HepG2 (cell line): ENCODE measurements around the gene LCE6A. TPM values are rescaled to one million over a fixed set of nuclear protein-coding genes. Genes with fewer than 3 reads are reported as not detected.

Experiments used
- ATAC-seq: fragments of 200-7000 bp; cut with Tn5 transposase; 3 replicates; pipeline ENCODE4 v1.9.1; 2020; ENCODE audit warnings: mild to moderate bottlenecking, moderate library complexity
- BruUV-seq: library from RNA; stranded (reverse); fragments of 400-500 nt; replicated peaks from 2 replicates; lab custom pipeline; 2021; lab: Mats Ljungman, UMichigan
- CTCF ChIA-PET: fragments of 300-600 bp; formaldehyde crosslinking; extraction: SDS; loops from one replicate; lab custom pipeline; 2021; ENCODE audit warnings: low total read pairs, inconsistent platforms, low intra/inter-chr PET ratio; lab: Yijun Ruan, JAX
- POLR2A ChIA-PET: fragments of 350-600 bp; sonication (Branson Sonifier 250); formaldehyde crosslinking; loops from one replicate; lab custom pipeline; 2020; ENCODE audit warnings: antibody characterized with exemption, inconsistent platforms; lab: Yijun Ruan, JAX
- DNase-seq: peaks from one replicate; pipeline ENCODE4 v3.0.0-alpha.2; 2015; ENCODE audit warnings: low spot score
- FAIRE-seq: peaks from 3 replicates; lab custom pipeline; 2011; peaks lifted over from hg19 to GRCh38; lab: Jason Lieb, UNC
- H2AFZ ChIP-seq: one replicate; pipeline ENCODE4 v1.6.1; 2011; ENCODE audit warnings: low read length, inconsistent platforms
- H3K27ac ChIP-seq: fragments of 300-600 bp; 3 replicates; pipeline ENCODE4 v1.8.0; 2011; ENCODE audit warnings: mixed run types, mild to moderate bottlenecking, mixed read lengths, low read length, inconsistent platforms; ENCODE audit not compliant: insufficient read depth; ENCODE audit errors: extremely low read length
- H3K27me3 ChIP-seq, 2 experiments: fragments of 200-600 bp in 1 of 2; 2 replicates in 1 of 2; 3 replicates in 1 of 2; pipeline versions ENCODE4 v1.6.0 to v1.8.0; 2011; ENCODE audit warnings: low read length in 2 of 2, mild to moderate bottlenecking in 2 of 2, moderate library complexity in 2 of 2, inconsistent platforms in 1 of 2; ENCODE audit not compliant: insufficient read depth in 2 of 2, control insufficient read depth in 1 of 2
- H3K36me3 ChIP-seq, 2 experiments: fragments of 200-600 bp in 1 of 2; replicated peaks in 1 of 2; 2 replicates in 1 of 2; 3 replicates in 1 of 2; pipeline versions ENCODE4 v1.5.1 to v1.8.0; 2011; ENCODE audit warnings: low read length in 2 of 2, inconsistent platforms in 1 of 2; ENCODE audit not compliant: insufficient read depth in 2 of 2, control insufficient read depth in 1 of 2
- H3K4me1 ChIP-seq: 2 replicates; pipeline ENCODE4 v1.5.1; 2012; ENCODE audit warnings: low read length, inconsistent platforms; ENCODE audit not compliant: insufficient read depth
- H3K4me2 ChIP-seq: 2 replicates; pipeline ENCODE4 v1.6.0; 2011; ENCODE audit warnings: low read depth, low read length, inconsistent platforms
- H3K4me3 ChIP-seq, 3 experiments: fragments of 200-600 bp in 1 of 3; sonication (generic), shearing (Covaris generic) in 1 of 3; replicated peaks in 1 of 3; 2 replicates each; pipeline ENCODE4 v1.5.1; 2011 to 2016; ENCODE audit warnings: low read length in 3 of 3, inconsistent platforms in 2 of 3, low read depth in 2 of 3, mild to moderate bottlenecking in 2 of 3, control low read depth in 1 of 3, mixed read lengths in 1 of 3; ENCODE audit not compliant: insufficient read depth in 1 of 3
- H3K79me2 ChIP-seq: one replicate; pipeline ENCODE4 v1.6.1; 2011; ENCODE audit warnings: low read length, inconsistent platforms; ENCODE audit not compliant: insufficient read depth
- H3K9ac ChIP-seq: 2 replicates; pipeline ENCODE4 v1.6.0; 2011; ENCODE audit warnings: mild to moderate bottlenecking, low read depth, low read length, inconsistent platforms; ENCODE audit not compliant: insufficient read depth
- H3K9me3 ChIP-seq: 2 replicates; pipeline ENCODE4 v1.5.1; 2012; ENCODE audit warnings: mild to moderate bottlenecking, low read length
- H4K20me1 ChIP-seq: 2 replicates; pipeline ENCODE4 v1.6.0; 2011; ENCODE audit warnings: inconsistent platforms, mild to moderate bottlenecking, low read length, moderate library complexity; ENCODE audit not compliant: insufficient read depth
- ASH2L ChIP-seq: fragments of 300-600, 200-600 bp; sonication (generic); IDR thresholded peaks from 2 replicates; pipeline ENCODE4 v1.7.0; 2017; ENCODE audit warnings: low read depth, mild to moderate bottlenecking, moderate library complexity, mixed read lengths, low read length; ENCODE audit not compliant: insufficient read length
- FOXK2 ChIP-seq: fragments of 450-650 bp; IDR thresholded peaks from 2 replicates; pipeline ENCODE4 v1.6.1; 2016
- HMG20B ChIP-seq: conservative IDR thresholded peaks from 2 replicates; pipeline ENCODE4 v1.6.1; 2016; ENCODE audit warnings: missing genetic modification reagents, missing compliant biosample characterization
- MTF2 ChIP-seq: sonication (generic); formaldehyde crosslinking; IDR thresholded peaks from 2 replicates; pipeline ENCODE4 v1.5.0; 2020; ENCODE audit warnings: missing genetic modification reagents, borderline replicate concordance
- PRDM4 ChIP-seq: sonication (generic); formaldehyde crosslinking; IDR thresholded peaks from 2 replicates; pipeline ENCODE4 v1.9.0; 2021; ENCODE audit warnings: missing genetic modification reagents, borderline replicate concordance
- RBAK ChIP-seq: sonication (generic); formaldehyde crosslinking; IDR thresholded peaks from 2 replicates; pipeline ENCODE4 v1.5.1; 2020; ENCODE audit warnings: mild to moderate bottlenecking, missing genetic modification reagents
- SKI ChIP-seq: fragments of 450-650 bp; IDR thresholded peaks from one replicate; pipeline ENCODE4 v1.6.1; 2018; ENCODE audit warnings: mild to moderate bottlenecking; ENCODE audit not compliant: partially characterized antibody
- TCF7 ChIP-seq: sonication (generic); IDR thresholded peaks from 2 replicates; pipeline ENCODE4 v1.6.1; 2016; ENCODE audit warnings: antibody characterized with exemption, low read depth
- TIGD3 ChIP-seq: sonication (generic); formaldehyde crosslinking; IDR thresholded peaks from 2 replicates; pipeline ENCODE4 v1.5.1; 2020; ENCODE audit warnings: mild to moderate bottlenecking, missing genetic modification reagents, borderline replicate concordance
- XRCC5 ChIP-seq: fragments of 200-400 bp; formaldehyde crosslinking; optimal IDR thresholded peaks from 2 replicates; pipeline ENCODE3; 2017; ENCODE audit warnings: mild to moderate bottlenecking, low read length
- ZNF101 ChIP-seq: sonication (generic); formaldehyde crosslinking; IDR thresholded peaks from 2 replicates; pipeline ENCODE4 v1.4.0; 2020; ENCODE audit warnings: mild to moderate bottlenecking, low read depth, missing genetic modification reagents, borderline replicate concordance
- ZNF264 ChIP-seq: sonication (generic); formaldehyde crosslinking; IDR thresholded peaks from 2 replicates; pipeline ENCODE4 v1.4.0; 2020; ENCODE audit warnings: missing genetic modification reagents
- ZNF331 ChIP-seq: sonication (generic); formaldehyde crosslinking; IDR thresholded peaks from 2 replicates; pipeline ENCODE4 v1.4.0; 2020; ENCODE audit warnings: missing genetic modification reagents
- ZNF382 ChIP-seq: sonication (generic); formaldehyde crosslinking; IDR thresholded peaks from 2 replicates; pipeline ENCODE4 v1.5.0; 2020; ENCODE audit warnings: missing genetic modification reagents, mild to moderate bottlenecking, borderline replicate concordance
- ZNF546 ChIP-seq: sonication (generic); formaldehyde crosslinking; conservative IDR thresholded peaks from 2 replicates; pipeline ENCODE4 v1.8.1; 2023; ENCODE audit warnings: mild to moderate bottlenecking, missing genetic modification reagents
- ZNF580 ChIP-seq: IDR thresholded peaks from 2 replicates; pipeline ENCODE4 v1.6.1; 2016; ENCODE audit warnings: low read depth, borderline replicate concordance
- WGBS: methylation state at CpG from one replicate; pipeline ENCODE4 v1.1.6; 2017; ENCODE audit warnings: low lambda C conversion rate; 5-methylcytosine and 5-hydroxymethylcytosine counted together
- in situ Hi-C: cut with HindIII; loops from 2 replicates; pipeline ENCODE4 v1.10.0; 2017; ENCODE audit warnings: low pct_unique_long_range_greater_than_20kb; ENCODE audit not compliant: extremely low pct_ligation_motif_present
- intact Hi-C: fragments of 100-400 bp; cut with micrococcal nuclease; formaldehyde crosslinking; loops from one replicate; pipeline ENCODE4 v1.10.0; 2022; ENCODE audit not compliant: unreplicated experiment
- polyA plus RNA-seq, 8 experiments: library from polyadenylated mRNA; depleted of rRNA in 3 of 8; stranded (reverse) in 7 of 8; unstranded in 1 of 8; fragments of >200 nt; fragmentation: Illumina TruSeq in 4 of 8; extraction: Trizol in 4 of 8; gene quantifications; 2 replicates each; pipeline versions ENCODE4 v1.2.1 to v1.2.3, GENCODE V29; 2011 to 2016; ENCODE audit warnings: low read depth in 4 of 8, missing spikeins in 1 of 8, mixed read lengths in 1 of 8; ENCODE audit not compliant: insufficient read depth in 1 of 8
- total RNA-seq, 5 experiments: library from RNA; depleted of rRNA; stranded (reverse); fragments of >200 nt; fragmentation: Illumina TruSeq; extraction: Trizol; gene quantifications; 2 replicates each; pipeline ENCODE4 v1.2.3, GENCODE V29; 2016; ENCODE audit warnings: low read depth in 1 of 5

Gene LCE6A
- total and polyA plus RNA-seq, 2 of the 13 experiments (the other 11 are each of a cell fraction or from before 2014, with no cell fraction given) = not detected

GRCh38 chr1:152878042-152878441, 35.4 kb downstream of the LCE6A start, which contains the start of gene SMCP:
Gene SMCP (plus strand): TSS chr1:152878322. CDS start chr1:152884423, 6,101 bp downstream.
- Histone ChIP-seq H2AFZ (no peak within 1 kb of the TSS), H3K4me3 (no peak within 1 kb of the TSS), H3K36me3 (no peaks in the 10 kb centered on the region), H3K9me3 (no peaks in the 10 kb centered on the region), H4K20me1 (no peaks in the 10 kb centered on the region), H3K27ac (no peak within 1 kb of the TSS), H3K9ac (no peak within 1 kb of the TSS), H3K27me3 (no peaks in the 10 kb centered on the region), H3K4me2 (no peak within 1 kb of the TSS), H3K4me1 (peaks cover 6% of the 10 kb centered on the region), H3K79me2 (no peaks in the 10 kb centered on the region)
- FAIRE-seq (no peak), ATAC-seq (no peak), DNase-seq (no peak)
- ChIA-PET POLR2A (no interaction called here), CTCF (no interaction called here)
- WGBS = 0% methylated on average over 1 of the region's 1 CpG
- in situ Hi-C loops = loop anchor here (10.0 kb wide), 2 partner anchors 317 to 347 kb away; no protein-coding TSS in a partner anchor
- TF ChIP-seq PRDM4 (no peak), XRCC5 (no peak), ZNF331 (CRISPR knock-in tag) (no peak), SKI (no peak), ZNF101 (CRISPR knock-in tag) (no peak), MTF2 (CRISPR knock-in tag) (no peak), FOXK2 (no peak), RBAK (CRISPR knock-in tag) (no peak), ASH2L (no peak), HMG20B (CRISPR knock-in tag) (no peak), ZNF580 (CRISPR knock-in tag) (no peak), ZNF264 (CRISPR knock-in tag) (no peak), TCF7 (no peak), ZNF546 (CRISPR knock-in tag) (no peak), TIGD3 (no peak), ZNF382 (CRISPR knock-in tag) (no peak)
- no TSS peak for BruUV-seq
- intact Hi-C loops = no loop called here
